ENCODE data around the gene ARHGAP24.
"Not testable (repeated sequence)": the region's sequence is repeated elsewhere in the genome, so short reads cannot be mapped to it uniquely, and the experiment has no call there.

Gene ARHGAP24

GRCh38 chr4:85805891-85806290, 330.9 kb downstream of the ARHGAP24 start:
- DNase-seq (ENCODE audit: low read depth in 2 of 3, low spot score in 2 of 3): no peak

- DNase-seq (ENCODE audit: low read depth in 2 of 3, low spot score in 2 of 3): no peak
These were observed 331.4 kb downstream of the ARHGAP24 start for GRCh38 chr4:85806334-85806733.

- no peak for DNase-seq (ENCODE audit: low read depth in 2 of 3, low spot score in 2 of 3)
These were observed 332.4 kb downstream of the ARHGAP24 start for GRCh38 chr4:85807247-85807950.

GRCh38 chr4:85808104-85808503, 333.2 kb downstream of the ARHGAP24 start:
- DNase-seq (ENCODE audit: low read depth in 2 of 3, low spot score in 2 of 3): no peak

GRCh38 chr4:85808864-85809263, 333.9 kb downstream of the ARHGAP24 start:
- DNase-seq (ENCODE audit: low read depth in 2 of 3, low spot score in 2 of 3): no peak

GRCh38 chr4:85812776-85813175, 337.8 kb downstream of the ARHGAP24 start:
- no peak for DNase-seq (ENCODE audit: low read depth in 2 of 3, low spot score in 2 of 3)

GRCh38 chr4:85815796-85816459, 341.0 kb downstream of the ARHGAP24 start:
- no peak for DNase-seq (ENCODE audit: low read depth in 2 of 3, low spot score in 2 of 3)

GRCh38 chr4:85818700-85819099, 343.8 kb downstream of the ARHGAP24 start:
- no peak for DNase-seq (ENCODE audit: low read depth in 2 of 3, low spot score in 2 of 3)

- not testable (repeated sequence) for DNase-seq (ENCODE audit: low read depth in 2 of 3, low spot score in 2 of 3)
These were observed 345.2 kb downstream of the ARHGAP24 start for GRCh38 chr4:85820101-85820500.

- no peak for DNase-seq (ENCODE audit: low read depth in 2 of 3, low spot score in 2 of 3)
These were observed 346.9 kb downstream of the ARHGAP24 start for GRCh38 chr4:85821688-85822455.

- no peak for DNase-seq (ENCODE audit: low read depth in 2 of 3, low spot score in 2 of 3)
These were observed 348.3 kb downstream of the ARHGAP24 start for GRCh38 chr4:85823295-85823694.

GRCh38 chr4:85824166-85824945, 349.4 kb downstream of the ARHGAP24 start:
- no peak for DNase-seq (ENCODE audit: low read depth in 2 of 3, low spot score in 2 of 3)

GRCh38 chr4:85826060-85826678, 351.2 kb downstream of the ARHGAP24 start:
- no peak for DNase-seq (ENCODE audit: low read depth in 2 of 3, low spot score in 2 of 3)

GRCh38 chr4:85828027-85828890, 353.3 kb downstream of the ARHGAP24 start:
- DNase-seq (ENCODE audit: low read depth in 2 of 3, low spot score in 2 of 3): no peak

- no peak for DNase-seq (ENCODE audit: low read depth in 2 of 3, low spot score in 2 of 3)
These were observed 354.5 kb downstream of the ARHGAP24 start for GRCh38 chr4:85829276-85830051.

GRCh38 chr4:85831647-85832046, 356.7 kb downstream of the ARHGAP24 start:
- DNase-seq (ENCODE audit: low read depth in 2 of 3, low spot score in 2 of 3): no peak

- DNase-seq (ENCODE audit: low read depth in 2 of 3, low spot score in 2 of 3): no peak
These were observed 358.4 kb downstream of the ARHGAP24 start for GRCh38 chr4:85833302-85833701.

- DNase-seq (ENCODE audit: low read depth in 2 of 3, low spot score in 2 of 3): no peak
These were observed 360.0 kb downstream of the ARHGAP24 start for GRCh38 chr4:85834934-85835333.

All from activated CD8-positive, alpha-beta memory T cell treated with anti-CD3 and anti-CD28 coated beads for 48 hours (primary cell).